Measurements from ENCODE around the gene GPR25.

DNA sequence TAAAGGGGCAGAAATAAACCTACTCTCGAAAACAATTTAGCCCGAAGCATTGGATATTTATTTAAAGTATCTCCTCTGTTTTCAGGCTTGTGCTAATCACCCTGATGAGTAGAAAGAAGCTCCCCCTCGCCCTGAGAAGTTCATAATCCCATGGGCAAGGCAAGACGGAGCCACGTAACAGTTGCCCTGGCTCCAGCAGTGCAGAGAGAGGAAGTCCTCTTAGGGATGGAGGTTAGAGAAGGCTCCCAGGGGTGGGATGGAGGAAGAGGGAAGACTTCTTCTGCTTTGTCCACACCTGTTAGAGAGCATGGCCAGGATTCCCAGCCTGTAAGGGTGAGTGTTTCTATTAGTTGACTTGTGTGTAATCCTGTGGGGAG lies 3.4 kb upstream of the GPR25 start:
- TF ChIP-seq POLR2A (IDR thresholded peaks at IDR 0.05) = no peak
- TF ChIP-seq, protein P1, sequence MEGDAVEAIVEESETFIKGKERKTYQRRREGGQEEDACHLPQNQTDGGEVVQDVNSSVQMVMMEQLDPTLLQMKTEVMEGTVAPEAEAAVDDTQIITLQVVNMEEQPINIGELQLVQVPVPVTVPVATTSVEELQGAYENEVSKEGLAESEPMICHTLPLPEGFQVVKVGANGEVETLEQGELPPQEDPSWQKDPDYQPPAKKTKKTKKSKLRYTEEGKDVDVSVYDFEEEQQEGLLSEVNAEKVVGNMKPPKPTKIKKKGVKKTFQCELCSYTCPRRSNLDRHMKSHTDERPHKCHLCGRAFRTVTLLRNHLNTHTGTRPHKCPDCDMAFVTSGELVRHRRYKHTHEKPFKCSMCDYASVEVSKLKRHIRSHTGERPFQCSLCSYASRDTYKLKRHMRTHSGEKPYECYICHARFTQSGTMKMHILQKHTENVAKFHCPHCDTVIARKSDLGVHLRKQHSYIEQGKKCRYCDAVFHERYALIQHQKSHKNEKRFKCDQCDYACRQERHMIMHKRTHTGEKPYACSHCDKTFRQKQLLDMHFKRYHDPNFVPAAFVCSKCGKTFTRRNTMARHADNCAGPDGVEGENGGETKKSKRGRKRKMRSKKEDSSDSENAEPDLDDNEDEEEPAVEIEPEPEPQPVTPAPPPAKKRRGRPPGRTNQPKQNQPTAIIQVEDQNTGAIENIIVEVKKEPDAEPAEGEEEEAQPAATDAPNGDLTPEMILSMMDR (IDR thresholded peaks at IDR 0.05 in 8 of 11, conservative IDR thresholded peaks at IDR 0.05 in 3 of 11) = no peak
- no peak for TF ChIP-seq POLR2AphosphoS5 (IDR thresholded peaks at IDR 0.05)

All from spleen (tissue), 7 donors.